GM19438 (cell line): ENCODE results near the gene SCN1B.

Source experiments
- ATAC-seq: cut with Tn5 transposase; IDR thresholded peaks from one replicate; pipeline ENCODE4 v1.9.1; 2021; ENCODE audit warnings: low read depth; ENCODE audit not compliant: unreplicated experiment

SCN1B gene

DNA sequence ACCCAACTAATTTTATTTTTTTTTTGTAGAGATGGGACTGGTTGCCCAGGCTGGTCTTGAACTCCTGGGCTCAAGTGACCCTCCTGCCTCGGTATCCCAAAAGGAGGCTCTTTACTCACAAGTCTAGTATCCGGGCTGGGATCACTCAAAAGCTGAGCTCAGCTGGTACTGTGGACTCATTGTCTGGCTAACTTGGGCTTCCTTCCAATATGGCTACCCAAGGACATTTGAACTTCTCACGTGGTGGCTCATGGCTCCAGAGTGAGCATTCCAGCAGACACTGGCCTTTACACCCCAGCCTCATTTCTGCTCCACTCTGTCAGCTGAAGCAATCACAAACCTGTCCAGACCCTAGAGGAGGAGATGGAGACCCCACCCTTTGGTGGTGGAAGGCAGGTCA is 40.2 kb downstream of the SCN1B start:
- ATAC-seq, result no peak

DNA sequence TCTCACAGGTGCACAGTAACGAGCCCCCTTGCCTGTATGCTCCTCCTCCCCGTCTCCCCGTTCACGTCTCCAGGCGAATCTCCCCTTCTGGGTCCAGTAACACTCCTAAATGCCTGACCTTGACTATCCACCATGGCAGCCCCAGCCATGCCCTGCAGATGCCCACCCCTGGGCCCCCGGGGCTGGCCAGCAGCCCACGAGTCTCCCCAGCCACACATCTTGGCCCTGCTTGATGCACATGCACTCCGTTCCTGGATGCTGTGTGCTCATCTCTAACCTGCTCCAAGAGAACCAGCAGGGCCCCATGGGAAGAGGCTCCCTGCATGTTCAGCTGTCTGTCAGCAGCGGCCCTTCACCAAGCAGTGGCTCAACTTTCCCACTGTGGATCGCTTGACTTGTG is 43.2 kb downstream of the SCN1B start:
- no peak for ATAC-seq

DNA sequence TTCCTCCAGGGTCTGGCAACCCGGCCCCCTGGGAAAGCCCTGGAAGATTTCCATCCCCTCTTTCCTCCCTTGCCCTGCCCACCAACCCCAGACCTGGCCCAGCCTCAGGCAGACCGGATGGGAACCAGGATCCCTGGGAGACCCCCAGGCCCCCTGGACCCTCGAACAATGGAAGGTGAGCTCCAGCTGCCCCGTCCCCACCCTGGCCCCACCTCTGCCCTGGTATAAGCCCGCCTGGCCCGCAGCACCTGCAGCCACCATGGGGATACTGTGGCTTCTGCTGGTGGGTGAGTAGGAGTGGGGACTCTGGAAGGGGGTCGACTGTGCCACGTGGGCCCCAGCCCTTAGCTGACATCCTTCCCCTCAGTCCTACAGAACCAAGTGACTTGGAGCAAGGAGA is 43.7 kb downstream of the SCN1B start:
- ATAC-seq, result no peak

DNA sequence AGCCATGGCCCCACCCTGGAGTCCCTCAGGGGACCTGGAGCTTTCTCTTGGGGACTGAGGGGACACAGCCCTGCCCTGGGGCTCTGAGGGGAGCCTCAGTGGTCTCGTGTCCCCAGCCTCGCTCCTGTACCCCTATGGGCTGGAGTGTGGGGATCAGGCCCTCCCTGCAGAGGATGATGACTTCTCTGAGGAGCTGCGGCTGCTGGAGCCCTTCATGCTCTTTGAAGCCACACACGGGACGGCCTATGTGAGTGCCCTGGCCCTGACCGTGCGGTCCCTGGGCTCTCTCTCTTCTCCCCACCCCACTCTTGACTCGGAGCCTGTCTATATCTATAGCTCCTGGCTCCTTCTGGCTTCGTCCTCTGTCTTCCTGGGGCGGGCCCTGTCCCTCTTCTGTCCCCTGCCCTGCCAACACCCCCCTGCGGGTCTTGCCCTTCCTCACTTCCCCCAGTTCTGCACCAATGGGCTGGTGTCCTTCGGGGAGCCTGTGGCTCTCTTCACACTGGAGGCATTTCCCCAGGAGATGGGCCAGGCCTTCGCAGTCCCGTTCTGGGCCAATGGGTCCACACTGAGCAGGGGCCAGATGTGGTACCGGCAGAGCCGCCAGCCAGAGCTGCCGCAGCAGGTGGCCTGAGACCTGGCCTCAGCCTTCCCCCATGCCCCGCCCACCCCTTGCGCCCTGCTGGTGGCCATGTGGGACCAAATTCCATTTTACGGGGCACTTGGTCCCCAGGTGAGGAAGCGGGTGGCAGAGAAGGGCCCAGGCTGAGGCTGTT is 44.3 kb downstream of the SCN1B start:
- ATAC-seq, result no peak

DNA sequence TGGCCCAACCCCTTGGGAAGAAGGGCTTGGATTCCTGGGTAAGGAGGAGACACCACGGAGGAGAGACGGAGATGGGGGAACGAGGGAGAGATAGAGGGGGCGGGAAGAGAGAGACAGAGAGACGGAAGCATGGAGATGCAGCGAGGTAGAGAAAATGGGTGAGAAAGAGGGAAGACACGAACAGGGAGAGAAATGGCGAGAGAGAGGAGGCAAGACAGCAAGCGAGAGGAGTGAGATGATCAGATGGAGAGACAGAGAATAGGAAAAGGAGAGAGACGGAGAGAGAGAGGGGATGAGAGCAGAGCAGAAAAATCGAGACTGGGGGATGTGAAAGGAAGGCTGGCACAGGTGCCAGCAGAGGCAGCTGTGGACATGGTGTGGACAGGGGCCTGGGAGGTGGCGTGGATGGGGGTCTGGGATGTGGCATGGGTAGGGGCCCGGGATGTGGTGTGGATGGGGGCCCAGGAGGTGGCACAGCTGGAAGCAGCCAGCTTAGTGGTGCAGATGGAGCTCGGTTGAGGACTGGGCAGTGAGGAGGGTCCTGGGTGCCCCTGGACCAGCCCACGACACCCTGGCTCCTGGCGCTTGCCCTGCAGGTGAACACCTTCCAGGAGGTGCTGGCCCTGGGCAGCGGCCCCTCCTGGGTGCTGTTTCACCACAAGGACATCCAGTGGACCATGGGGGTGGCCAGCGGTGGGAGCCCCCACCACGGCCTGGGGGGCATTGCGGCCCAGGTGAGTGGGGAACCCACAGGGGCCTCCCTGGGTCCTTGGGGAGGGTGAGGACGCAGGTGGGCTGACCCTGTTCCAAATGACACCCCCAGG is 45.1 kb downstream of the SCN1B start:
- no peak for ATAC-seq

DNA sequence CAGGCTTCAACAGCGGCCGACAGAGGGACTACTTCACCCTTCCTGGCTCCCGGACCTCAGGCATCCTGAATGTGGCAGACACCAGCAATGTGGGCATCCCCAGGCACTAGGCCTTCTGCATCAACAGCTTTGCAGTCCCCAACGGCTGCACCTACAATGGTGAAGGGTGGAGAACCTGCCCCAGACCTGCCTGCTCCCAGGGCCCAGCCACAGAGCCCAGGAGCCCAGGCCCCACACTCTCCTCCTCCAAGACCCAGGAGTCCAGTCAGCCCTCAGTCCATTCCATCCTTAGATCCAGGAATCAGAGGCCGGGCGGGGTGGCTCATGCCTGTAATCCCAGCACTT is 45.7 kb downstream of the SCN1B start:
- no peak for ATAC-seq

DNA sequence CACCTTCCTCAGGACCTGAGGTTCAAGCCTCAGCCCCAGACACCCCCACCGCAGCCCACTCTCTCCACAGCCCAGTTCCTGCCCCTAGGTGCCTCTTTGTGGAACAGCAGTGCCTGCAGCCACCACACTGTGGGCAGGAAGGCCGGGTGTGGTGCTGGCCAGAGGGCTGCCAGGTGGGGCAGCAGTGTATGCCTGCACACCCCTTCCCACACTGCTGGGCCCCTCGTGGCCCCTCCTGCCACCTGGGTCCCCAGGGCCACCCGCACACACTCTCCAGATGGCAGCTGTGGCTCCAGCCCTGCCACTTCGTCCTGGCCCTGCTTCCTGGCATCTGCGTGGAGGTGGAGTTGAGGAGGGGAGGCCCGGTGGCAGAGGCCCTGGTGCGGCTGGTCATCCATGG is 46.4 kb downstream of the SCN1B start:
- no peak for ATAC-seq

DNA sequence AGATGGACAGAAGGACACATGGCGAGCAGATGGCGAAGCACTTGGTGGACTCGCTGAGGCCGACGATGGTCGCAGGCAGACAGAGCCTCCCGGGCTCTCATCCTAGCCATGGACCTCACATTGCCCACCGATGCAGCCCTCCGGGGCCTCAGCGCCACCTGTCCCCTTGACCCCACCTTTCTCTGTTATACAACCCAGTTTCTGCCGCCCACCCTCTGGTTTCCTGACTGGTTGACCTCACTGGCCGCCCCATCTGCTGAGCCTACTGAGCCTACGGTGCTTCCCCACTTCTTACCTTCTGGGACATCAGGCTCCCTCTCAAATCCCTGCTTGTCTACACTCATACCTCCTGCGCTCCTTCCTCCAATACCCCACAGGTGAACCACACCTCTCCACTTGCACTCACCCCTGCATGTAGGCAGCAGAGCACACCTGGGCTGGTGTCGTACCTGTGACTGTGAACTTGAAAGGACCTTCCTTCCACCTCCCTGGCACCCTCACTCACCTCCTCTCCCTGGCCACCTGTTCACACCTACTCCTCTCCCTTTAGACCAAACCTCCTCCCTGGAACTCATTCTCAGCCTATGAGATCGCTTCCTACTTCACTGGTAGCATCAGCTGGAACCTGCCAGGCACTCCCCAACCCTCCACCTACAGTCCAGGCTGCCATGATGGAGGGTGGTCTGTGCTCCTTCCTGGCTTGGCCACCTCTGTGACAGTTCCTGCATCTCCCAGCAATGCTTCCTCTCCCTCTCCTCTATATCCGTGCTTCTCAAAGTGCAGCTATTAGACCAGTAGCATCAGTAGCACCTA is 47.3 kb downstream of the SCN1B start:
- no peak for ATAC-seq

DNA sequence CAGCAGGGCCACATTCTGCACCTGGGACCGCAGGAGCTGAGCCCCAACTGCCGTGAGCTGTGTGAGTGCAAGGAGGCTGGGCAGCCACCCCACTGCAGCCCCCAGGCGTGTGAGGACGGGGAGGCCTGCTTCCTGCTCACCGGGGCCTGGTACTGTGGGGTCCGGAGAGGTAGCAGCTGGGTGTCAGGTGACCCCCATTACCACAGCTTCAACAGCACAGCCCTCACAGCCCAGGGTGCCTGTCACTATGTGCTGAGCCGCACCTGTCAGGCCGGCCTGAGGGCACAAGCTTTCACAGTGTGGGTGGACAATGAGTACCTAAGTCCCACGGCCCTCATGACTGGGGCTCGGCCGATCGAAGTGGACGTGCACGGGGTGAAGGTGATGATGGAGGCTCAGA is 49.6 kb downstream of the SCN1B start:
- no peak for ATAC-seq

DNA sequence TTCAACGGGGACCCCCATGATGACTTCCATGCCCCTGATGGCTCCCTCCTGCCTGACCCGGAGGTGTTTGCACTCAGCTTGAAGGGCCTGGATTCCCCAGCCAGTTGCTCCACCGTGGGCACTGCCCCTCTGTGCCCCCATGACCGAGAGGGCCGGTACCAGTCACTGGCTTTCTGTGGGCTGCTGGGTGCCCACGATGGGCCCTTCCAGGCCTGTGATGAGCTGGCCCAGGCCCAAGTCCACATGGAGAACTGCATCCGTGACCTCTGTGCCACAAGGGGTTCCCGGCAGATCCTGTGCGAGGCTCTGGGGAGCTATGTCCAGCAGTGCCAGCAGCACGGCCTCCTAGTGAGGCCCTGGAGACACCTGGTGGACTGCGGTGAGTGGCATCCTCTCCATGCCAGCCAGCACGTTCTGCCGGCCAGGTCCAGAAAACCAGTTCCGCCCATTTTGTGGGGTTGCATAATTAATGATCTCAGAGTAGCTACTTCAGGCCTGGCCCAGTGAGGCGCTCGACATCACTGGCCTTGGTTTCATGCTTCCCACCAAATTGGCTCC is 50.4 kb downstream of the SCN1B start:
- no peak for ATAC-seq

DNA sequence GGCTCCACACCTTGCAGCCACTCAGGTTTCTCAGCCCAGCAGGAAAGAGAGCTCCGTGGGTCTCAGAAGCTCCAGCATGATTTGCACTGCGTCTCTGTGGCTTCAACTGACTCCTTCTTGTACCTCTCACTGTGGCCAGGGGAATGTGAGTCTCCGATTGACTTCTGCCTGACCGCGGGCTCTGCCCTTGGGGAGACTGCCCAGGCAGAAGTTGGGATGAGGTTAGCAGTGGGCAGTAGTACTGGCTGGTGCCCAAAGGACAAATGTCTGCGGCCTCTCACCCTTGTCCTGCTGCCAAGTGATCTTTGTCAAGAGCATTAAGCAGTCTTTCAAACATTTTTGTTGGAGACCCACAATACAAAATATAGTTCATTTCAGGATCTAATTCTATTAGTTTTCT is 50.9 kb downstream of the SCN1B start:
- ATAC-seq, result no peak

DNA sequence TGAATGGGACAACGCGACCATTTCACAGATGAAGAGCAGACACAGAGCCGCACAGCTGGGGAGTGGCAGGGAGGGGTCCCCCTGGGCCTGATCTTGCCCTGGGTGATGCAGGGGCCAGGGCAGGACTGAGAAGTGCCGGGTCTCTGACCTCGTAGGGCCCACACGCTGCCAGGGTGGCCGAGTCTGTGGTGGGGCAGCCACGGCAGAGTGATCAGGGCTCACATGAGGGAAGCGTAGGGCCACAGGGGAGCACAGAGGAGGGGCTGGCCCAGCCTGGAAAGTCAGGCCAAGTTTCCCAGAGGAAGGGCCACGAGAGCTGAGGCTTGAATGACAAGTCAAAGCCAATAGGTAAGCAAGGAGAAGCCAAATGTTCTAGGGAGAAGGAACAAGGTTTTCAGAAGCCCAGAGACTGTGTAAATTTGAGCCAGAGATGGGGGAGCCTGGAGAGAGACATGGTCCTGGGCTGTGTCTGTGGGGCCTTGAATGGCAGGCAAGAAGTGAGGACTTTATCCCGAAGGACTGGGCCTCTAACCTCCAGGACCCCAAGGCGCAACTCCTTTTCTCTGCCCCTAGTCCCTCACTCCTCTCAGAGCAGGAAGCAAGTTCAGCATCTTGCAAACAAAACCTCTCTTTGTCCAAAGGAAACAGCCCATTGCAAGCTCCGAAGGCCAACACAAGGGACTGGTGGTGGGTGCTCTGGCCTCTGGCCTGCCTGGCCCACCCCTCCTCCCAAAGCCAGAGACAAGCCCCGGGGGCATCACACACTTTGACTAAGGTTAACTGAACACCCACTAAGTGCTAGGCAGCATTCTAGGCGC is 53.6 kb downstream of the SCN1B start:
- no peak for ATAC-seq

DNA sequence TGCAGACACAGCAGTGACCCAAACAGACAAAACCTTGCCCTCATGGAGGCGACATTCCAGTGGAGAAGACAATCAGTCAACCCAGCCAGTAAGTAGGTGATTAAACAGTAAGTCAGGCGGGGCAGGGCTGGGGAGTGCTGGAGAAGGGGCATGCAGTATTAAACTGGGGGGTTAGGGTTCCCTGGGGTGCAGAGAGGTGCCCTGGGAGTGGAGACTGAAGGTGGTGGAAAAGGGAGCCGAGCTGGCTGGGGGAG is 54.2 kb downstream of the SCN1B start:
- ATAC-seq, result no peak

DNA sequence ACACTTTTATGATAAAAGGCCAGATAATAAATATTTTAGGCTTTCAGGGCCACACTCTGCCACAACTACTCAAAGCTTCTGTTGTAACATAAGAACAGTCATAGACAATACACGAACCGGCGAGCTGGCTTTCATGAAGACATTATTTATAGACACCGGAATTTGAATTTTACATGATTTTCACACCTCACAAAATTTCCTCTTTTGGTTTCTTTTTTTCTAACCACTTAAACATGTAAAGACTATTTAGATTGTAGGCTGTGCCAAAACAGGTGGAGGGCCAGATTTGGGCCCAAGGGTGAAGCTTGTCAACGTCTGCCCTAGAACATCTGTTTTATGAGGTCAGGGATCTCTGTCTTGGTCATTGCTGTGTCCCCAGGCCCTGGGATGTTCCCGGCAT is 55.7 kb downstream of the SCN1B start:
- ATAC-seq, result no peak

DNA sequence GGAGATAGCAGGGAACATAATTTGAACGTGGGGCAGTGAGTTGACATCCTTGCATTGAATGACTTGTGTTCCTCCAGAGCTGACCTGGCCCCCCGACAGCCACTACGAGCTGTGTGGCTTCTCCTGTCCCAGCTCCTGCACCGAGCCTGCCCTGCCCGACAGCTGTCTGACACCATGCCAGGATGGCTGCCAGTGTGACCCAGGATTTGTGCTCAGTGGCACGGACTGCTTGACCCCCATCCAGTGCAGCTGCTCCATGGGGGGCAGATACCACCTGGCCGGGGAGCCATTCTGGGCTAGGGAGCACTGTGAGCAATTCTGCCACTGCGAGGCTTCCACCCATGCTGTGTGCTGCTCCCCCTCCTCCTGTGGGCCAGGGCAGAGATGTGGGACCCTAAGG is 56.2 kb downstream of the SCN1B start:
- no peak for ATAC-seq

DNA sequence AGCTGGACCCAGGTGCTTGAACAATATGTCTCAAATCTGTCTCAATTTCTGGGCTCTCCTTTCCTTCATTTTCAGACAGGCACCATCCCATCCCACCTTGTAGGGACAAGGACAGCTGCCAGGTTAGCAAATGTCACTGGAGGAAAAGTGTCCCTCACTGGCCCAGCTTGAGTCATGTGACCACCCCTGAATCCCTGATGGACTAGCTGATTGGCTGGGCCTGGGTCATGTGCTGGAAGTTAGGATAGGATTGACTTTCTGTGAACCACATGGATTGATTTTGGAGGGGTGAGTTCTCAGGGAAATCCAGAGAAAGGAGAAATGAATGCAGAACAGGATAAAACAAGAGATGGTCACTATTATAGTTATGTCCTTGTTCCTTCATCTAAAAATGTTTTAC is 57.1 kb downstream of the SCN1B start:
- no peak for ATAC-seq

DNA sequence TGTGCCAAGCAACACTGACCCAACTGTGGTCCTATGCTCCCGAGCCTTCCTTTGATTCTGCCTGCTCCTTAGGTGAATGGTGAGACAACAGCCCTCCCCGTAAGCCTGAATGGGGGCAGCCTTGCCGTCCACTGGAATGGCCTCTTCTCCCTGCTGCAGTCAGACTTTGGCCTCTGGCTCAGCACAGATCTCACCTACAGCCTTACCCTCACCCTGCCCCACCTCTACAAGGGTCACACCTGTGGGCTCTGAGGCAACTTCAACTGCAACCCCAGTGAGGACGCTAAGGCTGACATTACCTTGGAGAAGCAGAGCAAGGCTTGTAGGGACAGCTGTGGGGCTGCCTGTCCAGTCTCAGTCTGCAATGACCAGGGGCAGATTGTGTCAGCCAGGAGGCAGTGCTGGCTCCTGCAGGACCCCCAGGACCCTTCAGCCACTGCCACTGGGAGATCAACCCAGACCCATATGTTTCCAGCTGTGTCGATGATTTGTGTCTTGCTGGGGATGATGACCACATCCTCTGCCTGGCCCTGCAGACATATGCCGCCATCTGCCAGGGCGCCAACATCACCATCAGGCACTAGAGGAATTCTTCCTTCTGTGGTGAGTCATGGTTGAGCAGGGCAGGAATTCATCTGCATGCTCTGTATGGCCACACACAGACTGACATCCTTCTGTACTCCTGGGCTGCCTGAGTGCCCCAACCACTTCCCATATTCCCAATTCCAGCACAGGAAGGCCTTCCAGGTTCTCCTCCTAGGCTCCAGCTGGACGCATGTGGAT is 58.1 kb downstream of the SCN1B start:
- ATAC-seq, result no peak

DNA sequence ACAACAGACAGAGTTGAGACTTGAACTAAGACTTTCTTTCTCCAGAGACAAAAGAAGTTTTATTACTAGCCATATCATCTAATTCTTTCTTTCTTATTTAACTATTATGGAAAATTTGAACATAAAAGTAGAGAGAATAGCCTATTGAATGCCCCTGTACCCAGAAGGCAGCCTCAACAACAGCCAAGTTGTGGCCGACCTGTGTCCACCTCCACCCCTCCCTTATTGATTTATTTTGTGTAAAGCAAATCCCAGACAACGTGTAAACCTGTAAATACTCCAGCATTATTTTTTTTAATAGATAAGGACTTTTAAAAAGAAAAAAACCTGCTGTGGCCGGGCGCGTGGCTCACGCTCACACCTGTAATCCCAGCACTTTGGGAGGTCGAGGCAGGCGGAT is 59.3 kb downstream of the SCN1B start:
- no peak for ATAC-seq
